Measurements from ENCODE around the gene MYDGF.
"Not testable (repeated sequence)": the region's sequence is repeated elsewhere in the genome, so short reads cannot be mapped to it uniquely, and the experiment has no call there.

Gene MYDGF

DNA sequence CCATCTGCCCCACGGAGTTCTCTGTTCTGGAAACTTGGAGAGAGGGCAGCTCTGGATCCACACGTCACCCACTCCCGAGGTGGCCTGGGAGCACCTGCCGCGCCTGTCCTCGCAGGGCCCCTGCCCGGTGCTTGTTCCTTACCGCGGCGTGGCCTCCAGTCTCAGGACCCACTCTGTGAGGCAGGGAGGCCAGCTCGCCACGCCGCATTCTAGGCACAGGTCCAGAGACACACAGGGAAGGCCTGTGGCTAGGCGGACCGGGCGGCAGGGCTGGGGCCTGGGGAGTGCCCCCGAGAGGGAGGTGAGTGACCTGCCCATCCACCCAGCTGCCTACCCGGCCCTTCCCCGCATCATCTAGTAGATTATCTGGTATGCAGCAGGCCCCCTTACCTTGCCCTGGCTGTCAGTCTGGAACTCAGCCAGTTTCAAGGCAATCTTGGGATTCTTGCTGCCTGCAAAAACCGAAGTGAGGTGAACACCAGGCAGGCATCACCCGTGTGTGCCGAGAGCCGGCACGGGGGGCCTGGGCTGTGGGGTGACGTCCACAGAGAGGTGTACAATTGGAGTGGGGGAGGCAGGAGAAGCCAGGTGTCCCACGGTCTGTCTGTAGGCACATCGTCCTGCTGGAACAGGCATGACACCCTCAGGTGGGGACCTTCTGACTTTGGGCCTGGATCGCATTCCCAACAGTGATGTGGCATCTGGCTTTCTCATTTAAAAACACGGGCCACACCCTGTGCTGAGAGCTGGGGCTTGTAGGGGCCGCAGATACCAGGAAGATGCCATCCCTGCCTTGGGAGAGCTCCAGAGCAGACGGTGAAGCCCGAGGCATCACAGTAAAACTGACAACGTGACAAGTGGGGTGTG, 29.9 kb upstream of the MYDGF start:
- DNase-seq (ENCODE audit: low spot score): no peak

GRCh38 chr19:4697304-4697703, 27.2 kb upstream of the MYDGF start:
- DNase-seq (ENCODE audit: low spot score): peak; percentile 84

DNA sequence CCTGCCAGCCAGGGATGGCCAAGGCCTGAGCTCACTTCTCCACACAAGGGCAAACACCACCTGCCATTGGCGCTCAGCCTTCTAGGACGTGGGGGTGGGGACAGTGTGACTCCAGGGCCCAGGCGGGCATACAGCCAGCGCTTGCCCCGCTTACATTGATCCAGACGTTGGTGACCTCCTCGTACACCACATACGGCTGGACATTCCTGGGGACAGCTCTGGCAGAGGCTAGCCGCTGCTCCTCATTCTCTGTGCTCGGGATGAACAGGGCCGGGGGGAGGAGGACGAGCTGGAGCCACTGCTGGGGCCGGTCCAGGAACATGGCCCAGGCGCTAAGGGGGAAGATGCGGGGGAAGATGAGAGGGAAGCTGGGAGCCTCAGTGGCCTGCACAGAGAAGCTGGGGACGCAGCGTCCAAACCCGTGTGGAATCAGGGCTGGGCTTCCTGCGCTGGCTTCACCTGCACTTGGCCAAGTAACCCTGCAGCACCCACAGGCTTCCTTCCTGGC, 25.1 kb upstream of the MYDGF start:
- DNase-seq (ENCODE audit: low spot score): peak; percentile 62

- DNase-seq (ENCODE audit: low spot score): peak; percentile 94
These were observed 24.3 kb upstream of the MYDGF start for GRCh38 chr19:4694211-4694987.

GRCh38 chr19:4693471-4694121, 23.5 kb upstream of the MYDGF start:
- DNase-seq (ENCODE audit: low spot score): no peak

- no peak for DNase-seq (ENCODE audit: low spot score)
These were observed 22.9 kb upstream of the MYDGF start for GRCh38 chr19:4693078-4693350.

- DNase-seq (ENCODE audit: low spot score): no peak
These were observed 22.3 kb upstream of the MYDGF start for GRCh38 chr19:4692251-4693077.

- DNase-seq (ENCODE audit: low spot score): no peak
These were observed 21.2 kb upstream of the MYDGF start for GRCh38 chr19:4691373-4691772.

- DNase-seq (ENCODE audit: low spot score): no peak
These were observed 20.2 kb upstream of the MYDGF start for GRCh38 chr19:4690361-4690760.

DNA sequence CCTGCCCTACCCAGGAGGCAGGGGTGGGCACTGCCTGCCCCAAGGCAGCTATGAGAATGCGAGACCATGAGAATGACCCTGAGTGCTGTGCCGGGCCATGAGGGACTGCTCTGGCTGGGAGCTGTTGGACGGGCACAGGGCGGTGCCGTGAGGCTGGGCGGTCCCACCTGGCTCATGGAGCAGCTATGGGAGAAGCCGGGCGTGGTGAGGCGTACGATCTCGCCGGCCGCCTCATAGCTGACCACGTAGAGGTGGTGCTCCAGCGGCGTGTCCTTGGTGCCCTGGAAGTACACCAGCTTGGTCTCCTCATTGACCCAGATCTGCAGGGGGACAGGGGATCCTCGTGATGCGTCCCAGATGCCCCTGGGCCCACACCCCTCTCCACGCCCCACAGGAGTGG, 19.3 kb upstream of the MYDGF start:
- no peak for DNase-seq (ENCODE audit: low spot score)

DNA sequence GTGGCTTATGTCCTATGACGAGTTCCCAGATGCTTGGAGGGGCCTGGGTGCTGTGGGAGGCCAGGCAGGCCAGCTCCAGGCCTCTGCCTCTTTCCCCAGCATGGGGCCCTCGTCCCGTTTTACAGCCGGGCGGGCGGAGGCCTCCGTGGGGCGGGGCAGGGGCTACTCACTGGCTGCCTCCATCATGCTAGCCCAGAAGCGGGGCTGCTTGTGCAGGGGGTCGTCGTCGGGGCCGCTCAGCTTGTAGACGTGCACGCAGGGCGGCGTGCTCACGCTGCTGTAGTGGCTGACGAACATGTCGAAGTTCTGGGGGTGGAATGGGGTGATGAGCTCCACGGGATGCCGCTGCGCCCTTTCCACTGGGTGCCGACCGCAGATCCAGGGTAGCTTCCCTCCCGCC, 18.4 kb upstream of the MYDGF start:
- DNase-seq (ENCODE audit: low spot score): no peak

GRCh38 chr19:4687396-4687795, 17.3 kb upstream of the MYDGF start:
- no peak for DNase-seq (ENCODE audit: low spot score)

DNA sequence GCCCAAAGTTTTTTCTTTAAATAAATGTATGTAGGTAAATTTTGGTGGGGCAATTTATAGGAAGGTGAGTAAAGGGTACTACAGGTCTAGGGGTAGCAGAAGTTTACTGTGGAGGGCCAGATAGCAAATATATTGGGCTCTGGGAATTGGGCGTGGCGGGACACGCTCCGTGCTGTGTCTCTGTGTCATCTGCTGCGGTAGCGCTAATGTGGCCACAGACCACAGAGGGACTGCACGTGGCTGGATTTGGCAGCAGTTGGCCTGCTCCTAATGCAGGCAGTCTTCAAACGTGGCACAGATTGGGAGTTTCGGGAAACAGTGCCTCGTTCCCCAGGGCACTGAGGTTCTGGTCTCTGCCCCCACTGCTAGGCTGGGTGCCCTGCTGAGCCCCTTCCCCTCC, 16.6 kb upstream of the MYDGF start:
- no peak for DNase-seq (ENCODE audit: low spot score)

DNA sequence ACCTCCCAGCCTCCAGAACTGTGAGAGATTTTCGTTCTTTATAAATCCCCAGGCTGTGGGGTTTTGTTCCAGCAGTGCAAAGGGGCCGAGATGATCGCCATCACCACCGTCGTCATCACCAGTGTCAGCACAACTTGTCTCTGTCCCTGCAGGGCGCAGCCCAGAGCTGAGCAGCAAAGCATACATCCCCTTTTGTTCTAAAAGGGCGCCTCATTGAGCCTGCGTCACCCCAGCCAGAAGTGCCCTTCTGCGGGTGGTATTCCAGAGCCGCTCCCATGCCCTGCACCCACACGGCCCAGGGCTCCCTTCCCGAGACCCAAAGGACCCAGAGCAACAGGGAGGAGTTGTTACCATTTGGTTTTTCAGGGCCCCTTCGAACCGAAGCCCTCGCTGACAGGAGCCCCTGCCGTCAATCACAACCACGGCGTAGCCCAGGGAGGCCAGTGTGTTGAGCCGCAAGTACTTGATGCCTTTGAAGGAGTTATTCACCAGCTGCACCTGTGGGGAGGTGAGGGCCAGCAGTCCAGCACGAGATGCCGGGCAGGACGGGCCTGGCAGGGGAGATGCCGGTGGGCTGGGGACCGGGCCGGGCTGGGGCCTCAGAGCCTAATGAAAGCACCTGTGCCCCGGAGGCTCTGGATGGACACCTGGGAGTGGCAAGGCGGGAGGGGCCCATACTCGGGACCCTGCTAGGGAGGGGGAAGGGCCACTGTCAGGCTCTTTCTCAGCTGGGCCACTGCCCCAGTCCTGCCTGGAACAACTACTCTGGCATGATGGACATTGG, 14.4 kb upstream of the MYDGF start:
- DNase-seq (ENCODE audit: low spot score): no peak

- no peak for DNase-seq (ENCODE audit: low spot score)
These were observed 12.5 kb upstream of the MYDGF start for GRCh38 chr19:4682417-4683200.

GRCh38 chr19:4680021-4680420, 9.9 kb upstream of the MYDGF start:
- not testable (repeated sequence) for DNase-seq (ENCODE audit: low spot score)

DNA sequence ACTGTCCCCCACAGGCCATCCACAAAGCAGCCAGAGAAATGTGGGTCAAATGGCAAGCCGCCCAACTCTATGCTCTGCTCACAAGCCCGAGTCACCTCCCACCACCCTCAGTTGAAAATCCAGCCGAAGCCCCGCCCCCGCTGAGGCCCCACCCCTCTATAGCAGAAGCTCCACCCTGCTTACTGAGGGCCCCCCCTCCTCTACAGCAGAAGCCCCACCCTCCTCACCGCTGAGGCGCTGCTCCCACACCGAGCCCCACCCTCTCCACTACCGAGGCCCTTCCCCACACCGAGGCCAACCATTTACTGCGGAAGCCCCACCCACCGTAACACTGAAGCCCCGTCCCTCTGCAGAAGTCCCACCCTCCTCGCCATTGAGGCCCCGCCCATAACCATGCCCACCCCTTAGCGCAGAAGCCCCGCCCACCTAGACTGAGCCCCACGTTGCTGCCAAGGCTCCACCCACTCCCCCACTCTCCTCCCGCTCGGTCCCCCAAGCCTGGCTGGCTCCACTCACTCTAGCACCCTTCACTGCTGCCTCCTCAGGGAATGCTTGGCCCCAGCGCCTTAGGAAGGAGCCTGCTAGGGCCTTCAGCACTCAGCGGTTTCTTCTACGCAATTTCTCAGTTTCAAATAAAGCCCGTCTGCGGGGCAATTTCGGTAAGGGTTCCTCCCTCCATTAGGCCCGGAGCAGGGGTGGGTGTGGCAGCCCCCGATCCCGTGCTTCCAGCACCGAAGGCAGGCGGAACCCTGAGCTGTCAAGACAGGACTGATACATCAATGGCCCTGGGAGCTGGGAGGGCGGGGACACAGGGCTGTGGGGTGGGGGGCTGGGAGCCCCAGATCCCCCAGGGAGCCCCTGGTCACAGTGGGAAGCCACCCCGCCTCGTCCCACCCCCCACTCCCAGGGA, 9.0 kb upstream of the MYDGF start:
- peak; percentile 79 for DNase-seq (ENCODE audit: low spot score)

DNA sequence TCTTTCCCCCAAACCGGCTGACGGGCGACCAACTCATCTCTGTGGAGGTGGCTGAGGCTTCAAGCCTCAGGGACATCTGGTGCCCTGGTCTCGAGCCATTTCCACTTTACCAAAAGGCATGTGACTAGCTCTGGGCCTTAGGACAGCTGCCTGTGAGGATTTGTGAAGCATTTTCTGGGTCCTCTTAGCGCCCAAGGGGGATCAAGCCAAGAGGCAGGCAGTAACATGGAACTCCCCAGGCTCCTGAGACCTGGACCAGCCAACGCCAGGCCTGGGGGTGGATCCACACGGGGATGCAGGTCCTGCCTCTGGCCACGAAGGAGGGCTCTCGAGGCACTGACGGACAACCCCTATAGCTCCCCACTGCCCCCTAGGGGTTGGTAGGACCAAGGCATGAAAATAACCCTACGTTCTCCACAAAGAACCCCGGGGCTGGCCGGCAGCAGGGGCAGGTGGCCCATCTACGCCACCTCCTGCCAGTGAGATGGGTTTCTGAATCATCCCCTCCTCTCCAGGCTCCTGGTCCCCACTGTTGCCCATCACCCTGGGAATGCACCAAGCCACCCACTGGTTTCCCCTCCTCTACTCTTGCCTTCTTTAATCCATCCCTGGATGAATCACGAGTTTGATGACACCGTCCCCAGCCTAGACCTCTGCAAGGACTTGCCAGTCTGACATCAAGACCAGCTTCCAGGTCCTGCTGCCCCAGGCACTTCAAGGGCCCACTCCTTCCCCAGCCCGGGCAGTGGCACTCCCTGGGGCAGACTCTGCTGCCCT, 7.0 kb upstream of the MYDGF start:
- peak; percentile 93 for DNase-seq (ENCODE audit: low spot score)
